Chondrocyte (in vitro differentiated cells): ENCODE measurements around the gene DHH. TPM values are rescaled to one million over a fixed set of nuclear protein-coding genes. Genes with fewer than 3 reads are reported as not detected.

Source experiments
- DNase-seq: peaks from one replicate; pipeline ENCODE4 v3.0.0; 2021; ENCODE audit warnings: mixed read lengths, low spot score
- H3K27ac Mint-ChIP-seq: one replicate; pipeline ENCODE4 v1.8.0; 2021; ENCODE audit warnings: mild to moderate bottlenecking, moderate library complexity, mixed read lengths; ENCODE audit not compliant: unreplicated experiment
- H3K27me3 Mint-ChIP-seq: 2 replicates; pipeline ENCODE4 v1.8.0; 2021; ENCODE audit warnings: low read depth, mixed read lengths
- H3K36me3 Mint-ChIP-seq: 2 replicates; pipeline ENCODE4 v1.8.0; 2021; ENCODE audit warnings: low read depth, mixed read lengths
- H3K4me1 Mint-ChIP-seq: 2 replicates; pipeline ENCODE4 v1.8.0; 2021; ENCODE audit warnings: low read depth, mild to moderate bottlenecking, mixed read lengths
- H3K4me3 Mint-ChIP-seq: one replicate; pipeline ENCODE4 v1.8.0; 2021; ENCODE audit warnings: mild to moderate bottlenecking, moderate library complexity, mixed read lengths; ENCODE audit not compliant: unreplicated experiment
- H3K9me3 Mint-ChIP-seq: 2 replicates; pipeline ENCODE4 v1.8.0; 2021; ENCODE audit warnings: low read depth, mixed read lengths
- total RNA-seq: library from RNA; stranded (reverse); gene quantifications from 3 replicates; pipeline ENCODE4 v1.2.1, GENCODE V29; 2021
- TF ChIP-seq, protein P1 (sequence below): fragments of 200-600 bp; sonication (generic); IDR thresholded peaks from 2 replicates; pipeline ENCODE4 v1.5.0; 2021; ENCODE audit warnings: antibody characterized with exemption, mild to moderate bottlenecking, moderate library complexity

Gene DHH
- total RNA-seq, 1 donor from 2014 or later, result not detected

DNA sequence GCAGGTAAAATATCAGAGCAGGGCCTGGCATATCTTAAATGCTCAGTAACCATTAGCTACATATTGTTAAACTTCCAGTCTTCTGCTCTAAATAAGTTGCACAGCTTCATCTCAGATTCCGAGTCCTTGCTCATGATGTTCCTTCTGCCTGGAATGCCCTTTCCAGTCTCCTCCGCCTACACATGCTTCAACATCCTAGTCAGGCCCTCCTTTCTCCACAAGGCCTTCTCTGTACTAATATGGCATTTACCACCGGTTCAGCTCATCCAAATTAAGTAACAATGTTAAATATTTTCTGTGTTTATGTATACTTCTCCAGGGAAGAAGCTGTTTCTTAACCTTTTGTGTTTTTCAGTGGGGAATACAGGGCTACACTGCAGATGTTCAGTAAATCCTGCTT lies 8.5 kb downstream of the DHH start:
- no peak overlapping the region for H3K4me3 Mint-ChIP-seq

DNA sequence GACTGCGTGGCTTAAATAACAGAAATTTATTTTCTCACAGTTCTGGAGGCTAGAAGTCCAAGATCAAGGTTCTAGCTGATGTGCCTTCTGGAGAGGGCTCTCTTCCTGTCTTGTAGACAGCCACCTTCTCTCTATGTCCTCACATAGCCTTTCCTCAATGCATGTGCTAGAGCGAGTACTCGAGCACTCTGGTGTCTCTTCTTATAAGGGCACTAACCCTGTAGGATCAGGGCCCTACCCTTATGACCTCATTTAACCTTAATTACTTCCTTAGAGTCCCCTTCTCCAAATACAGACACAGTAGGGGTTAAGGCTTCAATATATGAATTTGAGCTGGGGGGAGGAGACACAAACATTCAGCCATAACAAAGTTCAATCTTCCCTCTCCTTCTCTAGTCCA lies 10.2 kb downstream of the DHH start:
- Mint-ChIP-seq H3K4me1 (peaks cover 11% of the 10 kb centered on the region), H3K27ac (no peak overlapping the region), H3K36me3 (no peaks in the 10 kb centered on the region), H3K4me3 (no peak overlapping the region), H3K27me3 (peaks cover 5% of the 10 kb centered on the region), H3K9me3 (no peaks in the 10 kb centered on the region)
- DNase-seq, result no peak
- TF ChIP-seq, protein P1, sequence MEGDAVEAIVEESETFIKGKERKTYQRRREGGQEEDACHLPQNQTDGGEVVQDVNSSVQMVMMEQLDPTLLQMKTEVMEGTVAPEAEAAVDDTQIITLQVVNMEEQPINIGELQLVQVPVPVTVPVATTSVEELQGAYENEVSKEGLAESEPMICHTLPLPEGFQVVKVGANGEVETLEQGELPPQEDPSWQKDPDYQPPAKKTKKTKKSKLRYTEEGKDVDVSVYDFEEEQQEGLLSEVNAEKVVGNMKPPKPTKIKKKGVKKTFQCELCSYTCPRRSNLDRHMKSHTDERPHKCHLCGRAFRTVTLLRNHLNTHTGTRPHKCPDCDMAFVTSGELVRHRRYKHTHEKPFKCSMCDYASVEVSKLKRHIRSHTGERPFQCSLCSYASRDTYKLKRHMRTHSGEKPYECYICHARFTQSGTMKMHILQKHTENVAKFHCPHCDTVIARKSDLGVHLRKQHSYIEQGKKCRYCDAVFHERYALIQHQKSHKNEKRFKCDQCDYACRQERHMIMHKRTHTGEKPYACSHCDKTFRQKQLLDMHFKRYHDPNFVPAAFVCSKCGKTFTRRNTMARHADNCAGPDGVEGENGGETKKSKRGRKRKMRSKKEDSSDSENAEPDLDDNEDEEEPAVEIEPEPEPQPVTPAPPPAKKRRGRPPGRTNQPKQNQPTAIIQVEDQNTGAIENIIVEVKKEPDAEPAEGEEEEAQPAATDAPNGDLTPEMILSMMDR, result no peak

More for the DNA sequence above, 8.5 kb downstream of the DHH start:
- no peak overlapping the region for H3K27ac Mint-ChIP-seq
- no peaks in the 10 kb centered on the region for H3K9me3 Mint-ChIP-seq
- H3K4me1 Mint-ChIP-seq, result peaks cover 19% of the 10 kb centered on the region
- DNase-seq, result no peak
- no peaks in the 10 kb centered on the region for H3K36me3 Mint-ChIP-seq
- H3K27me3 Mint-ChIP-seq, result peaks cover 10% of the 10 kb centered on the region
- TF ChIP-seq, protein P1, result no peak

DNA sequence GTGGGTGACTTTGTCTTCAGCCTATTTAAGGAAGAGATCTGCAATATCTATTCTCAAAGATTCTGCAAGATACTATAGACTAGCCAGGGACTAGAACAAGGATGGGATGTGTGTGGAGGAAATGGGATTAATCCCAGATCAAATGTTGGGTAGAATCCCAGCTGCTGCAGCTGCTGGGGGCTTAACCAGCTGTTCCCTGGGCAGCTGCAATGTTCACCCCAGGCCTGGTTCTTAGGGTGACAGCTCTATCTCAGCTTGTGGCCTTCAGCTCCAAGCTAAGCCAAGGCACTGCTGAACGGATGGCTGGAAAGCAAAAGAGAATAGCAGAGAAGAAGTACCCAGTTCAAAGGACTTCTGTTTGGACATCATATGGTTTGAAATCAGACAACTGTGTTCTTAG lies 14.8 kb downstream of the DHH start:
- DNase-seq, result no peak
- H3K27me3 Mint-ChIP-seq, result peaks cover 6% of the 10 kb centered on the region
- H3K9me3 Mint-ChIP-seq, result no peaks in the 10 kb centered on the region
- no peak overlapping the region for H3K4me3 Mint-ChIP-seq
- no peaks in the 10 kb centered on the region for H3K36me3 Mint-ChIP-seq
- H3K4me1 Mint-ChIP-seq, result no peaks in the 10 kb centered on the region
- TF ChIP-seq, protein P1, result no peak
- no peak overlapping the region for H3K27ac Mint-ChIP-seq

DNA sequence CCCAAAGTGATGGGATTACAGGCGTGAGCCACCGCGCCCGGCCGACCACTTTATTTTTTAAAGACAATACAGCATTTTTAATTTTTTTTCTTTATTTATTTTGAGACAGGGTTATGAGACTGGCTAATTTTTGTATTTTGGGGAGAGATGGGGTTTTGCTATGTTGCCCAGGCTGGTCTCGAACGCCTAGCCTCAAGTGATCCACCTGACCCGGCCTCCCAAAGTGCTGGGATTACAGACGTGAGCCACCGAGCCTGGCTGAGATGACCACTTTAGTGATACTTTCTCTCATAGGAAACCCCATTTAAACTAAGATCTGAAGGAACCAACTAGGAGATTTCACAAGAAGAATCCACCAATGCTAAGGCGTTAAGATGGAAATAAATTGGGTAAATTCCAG lies 23.6 kb downstream of the DHH start:
- no peak overlapping the region for H3K27ac Mint-ChIP-seq
- peaks cover 16% of the 10 kb centered on the region for H3K4me1 Mint-ChIP-seq
- H3K9me3 Mint-ChIP-seq, result no peaks in the 10 kb centered on the region
- H3K4me3 Mint-ChIP-seq, result no peak overlapping the region
- TF ChIP-seq, protein P1, result no peak
- DNase-seq, result peak; percentile 26
- H3K36me3 Mint-ChIP-seq, result no peaks in the 10 kb centered on the region
- no peaks in the 10 kb centered on the region for H3K27me3 Mint-ChIP-seq

DNA sequence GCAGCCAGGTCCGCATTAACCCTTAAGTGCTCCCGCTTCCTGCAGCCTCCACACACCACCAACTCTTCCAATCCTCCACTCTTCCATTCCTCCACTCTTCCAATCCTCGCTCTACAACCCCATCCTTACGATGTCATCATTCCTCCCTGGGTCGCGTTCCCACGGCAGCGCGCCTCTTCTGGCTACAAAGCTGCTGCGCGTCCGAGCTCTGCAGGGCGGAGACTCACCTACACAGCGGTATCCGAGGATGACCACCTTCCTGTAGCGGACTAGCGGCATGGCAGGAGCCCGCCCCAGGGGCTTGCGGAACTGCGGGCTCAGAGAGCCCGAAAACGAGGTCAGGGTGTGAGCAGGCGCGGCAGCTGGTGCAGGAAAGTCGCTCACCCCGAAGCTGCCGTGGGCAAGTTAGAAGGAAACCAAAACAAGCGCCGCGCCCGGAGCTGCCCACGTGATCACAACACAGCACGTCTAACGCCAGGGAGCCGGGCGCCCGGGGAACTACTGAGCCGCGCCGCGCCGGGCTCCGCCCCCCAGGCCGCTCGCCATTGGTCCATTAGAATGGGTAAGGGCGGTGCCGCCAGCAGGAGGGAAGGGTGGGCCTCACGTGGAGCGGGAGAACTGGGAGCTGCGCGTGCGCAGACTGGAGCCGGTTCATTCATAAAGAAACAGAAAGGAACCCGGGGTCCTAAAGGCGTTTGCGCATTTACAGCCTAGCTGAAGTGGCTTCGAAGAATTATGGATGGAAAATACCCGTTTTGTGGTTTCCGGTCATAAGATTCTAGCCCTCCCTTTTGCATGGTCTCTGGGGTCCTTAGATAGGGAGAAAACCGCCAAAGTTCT lies 24.9 kb downstream of the DHH start, which contains the start of gene RHEBL1:
RHEBL1 (minus strand) TSS at position 473 of the 840 bp plus-strand sequence; CDS start at position 279, 194 bp downstream.
- Mint-ChIP-seq H3K9me3 (no peaks in the 10 kb centered on the region), H3K4me1 (peaks cover 16% of the 10 kb centered on the region), H3K27me3 (no peaks in the 10 kb centered on the region), H3K36me3 (no peaks in the 10 kb centered on the region), H3K4me3 (peak within 1 kb of the TSS; percentile 98), H3K27ac (peak within 1 kb of the TSS; percentile 95)
- peak; percentile 98 for DNase-seq
- TF ChIP-seq, protein P1, result peak; percentile 46
